Activated T-cell treated with anti-CD3 and anti-CD28 coated beads for 24 hours (primary cell): ENCODE data around the gene NATD1.
A peak's percentile ranks its signal among the peaks of the same experiment; 100 is the strongest.
"Not testable (repeated sequence)": the region's sequence is repeated elsewhere in the genome, so short reads cannot be mapped to it uniquely, and the experiment has no call there.

Source experiments
- DNase-seq: peaks from one replicate; pipeline ENCODE4 v3.0.0-alpha.2; 2020; ENCODE audit warnings: low read depth

The NATD1 gene

GRCh38 chr17:21247552-21248258 is 5.5 kb downstream of the NATD1 start:
- DNase-seq = no peak

GRCh38 chr17:21246698-21247097 is 6.5 kb downstream of the NATD1 start:
- no peak for DNase-seq

GRCh38 chr17:21245639-21246084 is 7.5 kb downstream of the NATD1 start:
- no peak for DNase-seq

- DNase-seq = no peak
These were observed 9.5 kb downstream of the NATD1 start for GRCh38 chr17:21243516-21244303.

- DNase-seq = no peak
These were observed 10.3 kb downstream of the NATD1 start for GRCh38 chr17:21242780-21243515.

- no peak for DNase-seq
These were observed 11.0 kb downstream of the NATD1 start for GRCh38 chr17:21242026-21242697.

GRCh38 chr17:21241564-21241963 is 11.6 kb downstream of the NATD1 start:
- no peak for DNase-seq

- DNase-seq = no peak
These were observed 12.7 kb downstream of the NATD1 start for GRCh38 chr17:21240369-21241055.

- DNase-seq = no peak
These were observed 13.4 kb downstream of the NATD1 start for GRCh38 chr17:21239680-21240368.

GRCh38 chr17:21235921-21236320 is 17.3 kb downstream of the NATD1 start:
- DNase-seq = no peak

GRCh38 chr17:21233581-21234347 is 19.4 kb downstream of the NATD1 start:
- no peak for DNase-seq

- DNase-seq = no peak
These were observed 21.0 kb downstream of the NATD1 start for GRCh38 chr17:21232033-21232749.

GRCh38 chr17:21231533-21231932 is 21.7 kb downstream of the NATD1 start:
- no peak for DNase-seq

- no peak for DNase-seq
These were observed 24.4 kb downstream of the NATD1 start for GRCh38 chr17:21228845-21229244.

- no peak for DNase-seq
These were observed 25.1 kb downstream of the NATD1 start for GRCh38 chr17:21228111-21228510.

GRCh38 chr17:21227277-21227676 is 25.9 kb downstream of the NATD1 start:
- DNase-seq = not testable (repeated sequence)

GRCh38 chr17:21223086-21223485 is 30.1 kb downstream of the NATD1 start:
- no peak for DNase-seq

- no peak for DNase-seq
These were observed 34.3 kb downstream of the NATD1 start for GRCh38 chr17:21218831-21219380.

GRCh38 chr17:21218101-21218500 is 35.1 kb downstream of the NATD1 start:
- peak; percentile 19 for DNase-seq
